Left lung (tissue), 10 donors: ENCODE results near the gene BID. TPM values are rescaled to one million over a fixed set of nuclear protein-coding genes. Genes with fewer than 3 reads are reported as not detected.
A peak's percentile ranks its signal among the peaks of the same experiment; 100 is the strongest.

Experiments used
- ATAC-seq: fragments of 200-7000 bp; cut with Tn5 transposase; one replicate; pipeline ENCODE4 v1.9.1; 2020; ENCODE audit warnings: moderate library complexity
- DNase-seq, 4 donors: peaks; one replicate each; pipeline ENCODE4 v3.0.0-alpha.2; 2013 to 2020
- H3K27ac ChIP-seq, 2 donors: fragments of 200-600 bp; sonication (generic) in 1 of 2; one replicate each; pipeline versions ENCODE4 v1.5.0 to v1.8.0; 2020 to 2021
- H3K27me3 ChIP-seq, 2 donors: fragments of 200-600 bp; sonication (generic) in 1 of 2; one replicate each; pipeline versions ENCODE4 v1.5.0 to v1.8.0; 2020 to 2021
- H3K36me3 ChIP-seq, 2 donors: fragments of 200-600 bp; sonication (generic) in 1 of 2; one replicate each; pipeline versions ENCODE4 v1.5.0 to v1.8.0; 2020 to 2021
- H3K4me1 ChIP-seq, 2 donors: fragments of 200-600 bp; one replicate each; pipeline ENCODE4 v1.8.0; 2021
- H3K4me3 ChIP-seq, 2 donors: fragments of 200-600 bp; sonication (generic) in 1 of 2; one replicate each; pipeline versions ENCODE4 v1.5.0 to v1.8.0; 2020 to 2021; ENCODE audit warnings: mild to moderate bottlenecking in 1 of 2
- H3K9me3 ChIP-seq, 2 donors: fragments of 200-600 bp; sonication (generic) in 1 of 2; one replicate each; pipeline versions ENCODE4 v1.5.0 to v1.8.0; 2020 to 2021
- CTCF ChIP-seq, 2 donors: fragments of 200-600 bp; sonication (generic) in 1 of 2; IDR thresholded peaks; one replicate each; pipeline versions ENCODE4 v1.5.0 to v1.8.0; 2021; ENCODE audit warnings: antibody characterized with exemption in 2 of 2
- intact Hi-C, 2 donors: fragments of 100-400 bp; cut with DNase I; formaldehyde crosslinking; loops; one replicate each; pipeline versions ENCODE4 v1.11.2 to v1.14.2; 2022
- polyA plus RNA-seq, 6 donors: library from polyadenylated mRNA; unstranded; fragments of 120-200 nt; gene quantifications; one replicate each; pipeline ENCODE4 v1.2.1, GENCODE V29; 2013; ENCODE audit not compliant: insufficient read length in 6 of 6
- total RNA-seq, 2 donors: library from RNA; stranded (reverse); fragmentation: NEBNext Ultra II Directional; extraction: Animal tissue kit (Norgen Biotek cat#: 25700); gene quantifications; one replicate each; pipeline ENCODE4 v1.2.1, GENCODE V29; 2021
- donor health status: DM: no; HTN: yes; CAD: no.
- donor health status: DM: no; HTN: no; CAD: no.

The BID gene
- total and polyA plus RNA-seq, 8 donors, result 18.1 to 33.5 (median 21.0) TPM

DNA sequence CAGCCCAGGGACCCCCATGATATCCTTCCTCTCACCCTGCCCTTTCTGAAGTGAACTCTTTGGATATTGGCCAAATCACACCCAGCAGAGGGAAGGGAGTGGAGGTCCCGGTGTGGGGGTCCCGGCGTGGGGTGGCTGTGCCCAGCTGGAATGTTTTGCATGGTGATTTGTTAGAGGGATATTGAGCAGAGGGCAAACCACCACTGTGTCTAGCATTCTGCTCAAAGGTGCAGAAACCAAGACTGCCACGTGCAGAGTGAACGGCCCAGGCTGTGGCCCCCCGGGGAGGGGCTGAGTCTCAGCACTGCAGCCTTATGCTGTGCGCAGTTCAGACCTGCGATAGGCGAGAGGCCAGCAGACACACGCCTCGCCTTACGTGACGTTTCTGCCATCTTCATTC lies 7.9 kb upstream of the BID start:
- DNase-seq, result peak in 1 of 4 donors; percentile 57
- no peaks in the 10 kb centered on the region for H3K9me3 ChIP-seq
- no peaks in the 10 kb centered on the region for H3K36me3 ChIP-seq
- H3K27me3 ChIP-seq, result no peaks in the 10 kb centered on the region
- H3K4me3 ChIP-seq, result peak overlapping the region in 1 of 2 donors; percentile 17
- peaks cover 10 to 59% of the 10 kb centered on the region in 2 donors for H3K4me1 ChIP-seq
- intact Hi-C loops, result no loop called here
- no peak for ATAC-seq
- H3K27ac ChIP-seq, result peak overlapping the region in 1 of 2 donors; percentile 73
- TF ChIP-seq CTCF (IDR thresholded peaks at IDR 0.05), result no peak

- peak overlapping the region in 1 of 2 donors; percentile 73 for H3K27ac ChIP-seq
- no peaks in the 10 kb centered on the region for H3K9me3 ChIP-seq
- DNase-seq (peak in 2 of 4 donors; percentile 67 to 82), ATAC-seq (peak; percentile 61)
- intact Hi-C loops, result no loop called here
- no peaks in the 10 kb centered on the region for H3K27me3 ChIP-seq
- peak overlapping the region in 1 of 2 donors; percentile 17 for H3K4me3 ChIP-seq
- TF ChIP-seq CTCF (IDR thresholded peaks at IDR 0.05), result no peak
- peaks cover 10 to 65% of the 10 kb centered on the region in 2 donors for H3K4me1 ChIP-seq
- H3K36me3 ChIP-seq, result no peaks in the 10 kb centered on the region
These were observed 7.2 kb upstream of the BID start for GRCh38 chr22:17781319-17782031.

GRCh38 chr22:17780741-17781318 lies 6.6 kb upstream of the BID start:
- intact Hi-C loops, result no loop called here
- DNase-seq, result peak in 1 of 4 donors; percentile 50
- peak overlapping the region in 1 of 2 donors; percentile 73 for H3K27ac ChIP-seq
- peak overlapping the region in 1 of 2 donors; percentile 17 for H3K4me3 ChIP-seq
- H3K4me1 ChIP-seq, result peaks cover 10 to 68% of the 10 kb centered on the region in 2 donors
- TF ChIP-seq CTCF (IDR thresholded peaks at IDR 0.05), result no peak
- no peak for ATAC-seq
- H3K36me3 ChIP-seq, result no peaks in the 10 kb centered on the region
- H3K9me3 ChIP-seq, result no peaks in the 10 kb centered on the region
- no peaks in the 10 kb centered on the region for H3K27me3 ChIP-seq

DNA sequence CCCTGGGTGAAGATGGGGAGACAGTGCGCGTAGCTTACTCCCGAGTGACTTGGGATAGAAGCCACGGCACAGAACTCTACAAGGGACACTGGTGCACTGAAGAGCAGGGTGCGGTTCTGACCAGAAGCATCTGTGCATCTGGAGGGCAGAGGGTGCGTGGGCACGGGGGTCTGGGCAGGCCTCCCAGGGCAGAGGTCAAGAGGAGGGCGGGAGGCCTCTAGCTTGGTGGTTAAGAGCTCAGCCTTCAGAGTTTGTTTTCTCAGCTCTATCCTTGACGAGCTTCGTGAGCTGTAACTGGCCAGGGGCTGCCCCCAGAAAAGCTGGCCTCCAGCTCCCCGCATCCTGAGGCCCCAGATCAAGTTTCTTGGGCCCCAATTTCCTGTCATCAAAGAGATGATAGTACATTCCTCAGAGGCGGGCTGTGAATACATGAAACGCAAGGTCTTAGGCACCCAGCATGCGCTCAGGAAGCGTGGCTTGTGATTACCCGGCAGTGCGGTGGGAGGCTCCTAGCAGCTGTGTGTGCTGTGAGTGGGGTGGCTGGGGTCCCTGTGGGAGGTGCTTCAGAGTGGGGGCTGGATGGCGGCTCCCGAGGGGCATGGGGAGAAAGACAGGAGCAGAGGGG lies 6.0 kb upstream of the BID start:
- no peak for TF ChIP-seq CTCF (IDR thresholded peaks at IDR 0.05)
- ATAC-seq, result no peak

More for the DNA sequence above, 6.0 kb upstream of the BID start:
- Histone ChIP-seq H3K36me3 (no peaks in the 10 kb centered on the region), H3K9me3 (no peaks in the 10 kb centered on the region), H3K27ac (no peak overlapping the region), H3K27me3 (no peaks in the 10 kb centered on the region), H3K4me1 (peaks cover 10 to 74% of the 10 kb centered on the region in 2 donors), H3K4me3 (no peak overlapping the region)
- intact Hi-C loops, result no loop called here
- DNase-seq, result no peak
